NT2/D1 (cell line): Measurements from ENCODE around the gene HAO1.
"Not testable (repeated sequence)": the region's sequence is repeated elsewhere in the genome, so short reads cannot be mapped to it uniquely, and the experiment has no call there.

ENCODE experiments used
- DNase-seq: peaks from one replicate; pipeline ENCODE4 v3.0.0-alpha.2; 2011; ENCODE audit warnings: low read depth, low spot score
- H3K27me3 ChIP-seq: 2 replicates; pipeline ENCODE4 v1.6.0; 2011; ENCODE audit warnings: mild to moderate bottlenecking; ENCODE audit not compliant: insufficient read length, insufficient read depth
- H3K36me3 ChIP-seq: 2 replicates; pipeline ENCODE4 v1.6.1; 2011; ENCODE audit warnings: mild to moderate bottlenecking, low read length, mixed read lengths; ENCODE audit not compliant: insufficient read depth, insufficient read length
- H3K4me1 ChIP-seq: 2 replicates; pipeline ENCODE4 v1.5.1; 2011; ENCODE audit not compliant: insufficient read depth, insufficient read length
- H3K4me3 ChIP-seq: 2 replicates; pipeline ENCODE4 v1.5.1; 2011; ENCODE audit warnings: low read depth; ENCODE audit not compliant: insufficient read length
- H3K9ac ChIP-seq: 2 replicates; pipeline ENCODE4 v1.6.0; 2011; ENCODE audit warnings: low read depth; ENCODE audit not compliant: insufficient read length
- H3K9me3 ChIP-seq: 2 replicates; pipeline ENCODE4 v1.5.1; 2011; ENCODE audit warnings: mild to moderate bottlenecking, low read length; ENCODE audit not compliant: insufficient read depth
- SUZ12 ChIP-seq: IDR thresholded peaks from 2 replicates; pipeline ENCODE4 v1.6.1; 2011; ENCODE audit not compliant: insufficient read length, insufficient read depth; ENCODE audit errors: extremely low read depth
- YY1 ChIP-seq: IDR thresholded peaks from 2 replicates; pipeline ENCODE4 v1.6.1; 2011; ENCODE audit not compliant: insufficient read length, insufficient read depth
- ZNF274 ChIP-seq: IDR thresholded peaks from 2 replicates; pipeline ENCODE4 v1.6.1; 2011; ENCODE audit warnings: mild to moderate bottlenecking, low read depth, low read length

The HAO1 gene

GRCh38 chr20:7841291-7841970, 98.8 kb downstream of the HAO1 start:
- no peak for DNase-seq
- Histone ChIP-seq H3K4me1 (no peaks in the 10 kb centered on the region), H3K4me3 (no peak overlapping the region), H3K9me3 (no peaks in the 10 kb centered on the region), H3K27me3 (no peaks in the 10 kb centered on the region), H3K36me3 (no peaks in the 10 kb centered on the region), H3K9ac (no peak overlapping the region)
- no peak for TF ChIP-seq SUZ12
- no peak for TF ChIP-seq ZNF274
- TF ChIP-seq YY1 = no peak

GRCh38 chr20:7836076-7836475, 104.2 kb downstream of the HAO1 start:
- no peaks in the 10 kb centered on the region for H3K9me3 ChIP-seq
- DNase-seq = no peak
- H3K36me3 ChIP-seq = no peaks in the 10 kb centered on the region
- H3K4me3 ChIP-seq = no peak overlapping the region
- no peak overlapping the region for H3K9ac ChIP-seq
- TF ChIP-seq ZNF274 = no peak
- TF ChIP-seq YY1 = no peak
- no peak for TF ChIP-seq SUZ12
- no peaks in the 10 kb centered on the region for H3K27me3 ChIP-seq
- no peaks in the 10 kb centered on the region for H3K4me1 ChIP-seq

GRCh38 chr20:7834441-7834840, 105.8 kb downstream of the HAO1 start:
- H3K27me3 ChIP-seq, DNase-seq, H3K4me3 ChIP-seq, H3K36me3 ChIP-seq, H3K9ac ChIP-seq, H3K9me3 ChIP-seq, H3K4me1 ChIP-seq: not testable (repeated sequence)
